Mucosa of gallbladder (tissue), 1 donor: ENCODE data around the gene LST1. TPM values are rescaled to one million over a fixed set of nuclear protein-coding genes. Genes with fewer than 3 reads are reported as not detected.
A peak's percentile ranks its signal among the peaks of the same experiment; 100 is the strongest.

ENCODE experiments used
- DNase-seq: peaks from one replicate; pipeline ENCODE4 v3.0.0-alpha.2; 2020; ENCODE audit warnings: low spot score
- total RNA-seq: library from RNA; stranded (reverse); gene quantifications from one replicate; pipeline ENCODE4 v1.2.1, GENCODE V29; 2021
- donor health status: DM: no; HTN: no; CAD: no.

Gene LST1
- total RNA-seq, 1 donor from 2014 or later = 18.4 TPM

- peak; percentile 37 for DNase-seq
Observed at GRCh38 chr6:31559958-31560696, 25.9 kb upstream of the LST1 start.

GRCh38 chr6:31560697-31561058, 25.4 kb upstream of the LST1 start:
- no peak for DNase-seq

DNA sequence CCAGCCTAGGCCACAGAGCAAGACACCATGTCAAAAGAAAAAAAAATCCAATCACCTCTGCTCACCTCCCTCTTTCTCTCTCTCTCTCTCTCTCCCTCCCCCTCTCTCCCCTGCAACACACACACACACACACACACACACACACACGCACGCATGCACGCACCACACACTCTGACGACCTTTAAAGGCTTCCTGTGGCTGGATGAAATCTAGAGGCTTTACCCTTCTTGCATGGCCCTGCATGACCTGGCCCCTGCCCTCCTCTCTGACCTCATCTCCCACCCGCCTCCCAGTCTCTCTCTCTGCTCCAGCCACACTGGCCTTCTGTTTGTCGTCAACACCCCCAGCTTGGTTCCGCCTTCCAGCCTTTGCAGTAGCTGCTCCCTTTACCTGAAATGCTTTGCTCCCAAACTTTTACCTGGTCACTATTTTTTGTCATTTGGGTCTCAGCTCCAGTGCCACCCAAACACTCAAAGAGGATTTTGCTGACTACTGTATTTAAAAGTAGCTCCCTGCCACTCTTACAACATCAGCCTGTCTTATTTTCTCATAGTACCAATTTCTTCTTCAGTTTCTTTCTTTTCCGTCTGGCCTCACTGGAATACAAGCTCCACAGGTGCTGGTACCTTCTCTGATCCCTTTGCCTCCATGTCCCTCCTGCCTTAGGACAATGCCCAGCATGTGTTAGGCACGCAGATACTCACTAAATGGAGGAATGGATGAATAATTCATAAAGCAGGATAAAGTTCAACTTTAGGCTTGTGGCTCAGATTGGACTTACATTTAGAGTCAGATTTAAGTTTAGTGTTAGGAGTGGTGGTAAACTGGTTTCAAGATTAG, 18.3 kb upstream of the LST1 start:
- DNase-seq = no peak

DNA sequence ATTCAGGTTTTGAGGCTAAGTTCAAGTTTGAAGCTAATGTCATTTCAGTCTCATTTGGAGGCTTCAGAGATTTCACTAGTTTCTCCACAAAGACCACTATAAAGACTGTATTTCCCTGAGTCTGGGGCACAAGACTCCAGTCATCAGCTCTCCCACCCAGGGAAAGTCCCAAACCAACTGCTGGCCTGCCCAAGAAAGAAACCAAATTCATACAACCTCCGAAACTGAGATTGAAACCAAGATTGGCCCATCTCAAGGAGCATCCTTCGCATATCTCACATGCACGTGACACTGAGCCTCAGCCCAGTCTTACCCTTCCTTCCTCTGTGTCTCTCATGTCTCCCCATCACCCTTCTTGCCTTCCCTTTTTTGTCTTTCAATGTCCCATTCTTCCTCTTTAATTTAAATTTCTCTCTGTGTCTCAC, 17.5 kb upstream of the LST1 start:
- DNase-seq = no peak

DNA sequence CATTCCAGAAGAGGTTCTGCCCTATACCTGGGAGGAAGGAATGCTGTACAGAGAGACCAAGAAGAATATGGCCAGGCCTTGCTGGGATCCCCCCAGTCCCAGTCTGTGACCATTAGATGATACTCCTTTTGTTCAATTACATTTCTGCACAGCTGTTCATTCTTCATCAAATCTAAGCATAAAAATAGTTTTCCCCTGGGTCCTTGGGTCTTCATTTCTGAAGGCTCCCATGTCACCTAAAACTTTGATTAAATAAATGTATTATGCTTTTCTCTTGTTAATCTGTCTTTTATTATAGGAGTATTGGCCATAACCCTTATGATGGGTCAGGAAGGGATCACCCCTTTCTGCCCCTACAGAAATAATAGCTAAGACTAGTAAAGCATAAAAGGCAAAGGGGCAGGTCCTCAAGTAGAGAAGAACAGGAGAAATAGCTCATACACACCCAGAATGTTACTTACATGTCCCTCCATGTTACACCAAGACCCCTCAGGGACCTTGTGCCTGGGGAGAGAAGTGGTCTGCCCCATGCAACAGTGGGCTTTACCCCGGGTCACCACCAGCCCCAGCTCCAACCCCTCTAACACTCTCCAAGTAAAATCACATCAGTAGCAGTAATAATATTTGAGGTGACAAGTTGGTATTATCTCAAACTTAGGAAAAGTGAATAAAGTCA, 16.1 kb upstream of the LST1 start:
- DNase-seq = no peak

- no peak for DNase-seq
Observed at GRCh38 chr6:31572041-31572911, 13.8 kb upstream of the LST1 start, which contains the start of gene LTA. Gene LTA (plus strand): TSS chr6:31572289. CDS start chr6:31572743, 454 bp downstream.

DNA sequence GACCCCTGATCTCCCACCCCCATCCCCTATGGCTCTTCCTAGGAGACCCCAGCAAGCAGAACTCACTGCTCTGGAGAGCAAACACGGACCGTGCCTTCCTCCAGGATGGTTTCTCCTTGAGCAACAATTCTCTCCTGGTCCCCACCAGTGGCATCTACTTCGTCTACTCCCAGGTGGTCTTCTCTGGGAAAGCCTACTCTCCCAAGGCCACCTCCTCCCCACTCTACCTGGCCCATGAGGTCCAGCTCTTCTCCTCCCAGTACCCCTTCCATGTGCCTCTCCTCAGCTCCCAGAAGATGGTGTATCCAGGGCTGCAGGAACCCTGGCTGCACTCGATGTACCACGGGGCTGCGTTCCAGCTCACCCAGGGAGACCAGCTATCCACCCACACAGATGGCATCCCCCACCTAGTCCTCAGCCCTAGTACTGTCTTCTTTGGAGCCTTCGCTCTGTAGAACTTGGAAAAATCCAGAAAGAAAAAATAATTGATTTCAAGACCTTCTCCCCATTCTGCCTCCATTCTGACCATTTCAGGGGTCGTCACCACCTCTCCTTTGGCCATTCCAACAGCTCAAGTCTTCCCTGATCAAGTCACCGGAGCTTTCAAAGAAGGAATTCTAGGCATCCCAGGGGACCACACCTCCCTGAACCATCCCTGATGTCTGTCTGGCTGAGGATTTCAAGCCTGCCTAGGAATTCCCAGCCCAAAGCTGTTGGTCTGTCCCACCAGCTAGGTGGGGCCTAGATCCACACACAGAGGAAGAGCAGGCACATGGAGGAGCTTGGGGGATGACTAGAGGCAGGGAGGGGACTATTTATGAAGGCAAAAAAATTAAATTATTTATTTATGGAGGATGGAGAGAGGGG, 12.6 kb upstream of the LST1 start:
- DNase-seq = no peak

GRCh38 chr6:31574106-31575061, 11.7 kb upstream of the LST1 start:
- DNase-seq = no peak

DNA sequence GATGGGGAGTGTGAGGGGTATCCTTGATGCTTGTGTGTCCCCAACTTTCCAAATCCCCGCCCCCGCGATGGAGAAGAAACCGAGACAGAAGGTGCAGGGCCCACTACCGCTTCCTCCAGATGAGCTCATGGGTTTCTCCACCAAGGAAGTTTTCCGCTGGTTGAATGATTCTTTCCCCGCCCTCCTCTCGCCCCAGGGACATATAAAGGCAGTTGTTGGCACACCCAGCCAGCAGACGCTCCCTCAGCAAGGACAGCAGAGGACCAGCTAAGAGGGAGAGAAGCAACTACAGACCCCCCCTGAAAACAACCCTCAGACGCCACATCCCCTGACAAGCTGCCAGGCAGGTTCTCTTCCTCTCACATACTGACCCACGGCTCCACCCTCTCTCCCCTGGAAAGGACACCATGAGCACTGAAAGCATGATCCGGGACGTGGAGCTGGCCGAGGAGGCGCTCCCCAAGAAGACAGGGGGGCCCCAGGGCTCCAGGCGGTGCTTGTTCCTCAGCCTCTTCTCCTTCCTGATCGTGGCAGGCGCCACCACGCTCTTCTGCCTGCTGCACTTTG, 10.7 kb upstream of the LST1 start, which contains the start of gene TNF:
Gene TNF (plus strand): TSS at position 231 of the 567 bp plus-strand sequence. CDS start 177 bp downstream, at position 408.
- peak; percentile 30 for DNase-seq

DNA sequence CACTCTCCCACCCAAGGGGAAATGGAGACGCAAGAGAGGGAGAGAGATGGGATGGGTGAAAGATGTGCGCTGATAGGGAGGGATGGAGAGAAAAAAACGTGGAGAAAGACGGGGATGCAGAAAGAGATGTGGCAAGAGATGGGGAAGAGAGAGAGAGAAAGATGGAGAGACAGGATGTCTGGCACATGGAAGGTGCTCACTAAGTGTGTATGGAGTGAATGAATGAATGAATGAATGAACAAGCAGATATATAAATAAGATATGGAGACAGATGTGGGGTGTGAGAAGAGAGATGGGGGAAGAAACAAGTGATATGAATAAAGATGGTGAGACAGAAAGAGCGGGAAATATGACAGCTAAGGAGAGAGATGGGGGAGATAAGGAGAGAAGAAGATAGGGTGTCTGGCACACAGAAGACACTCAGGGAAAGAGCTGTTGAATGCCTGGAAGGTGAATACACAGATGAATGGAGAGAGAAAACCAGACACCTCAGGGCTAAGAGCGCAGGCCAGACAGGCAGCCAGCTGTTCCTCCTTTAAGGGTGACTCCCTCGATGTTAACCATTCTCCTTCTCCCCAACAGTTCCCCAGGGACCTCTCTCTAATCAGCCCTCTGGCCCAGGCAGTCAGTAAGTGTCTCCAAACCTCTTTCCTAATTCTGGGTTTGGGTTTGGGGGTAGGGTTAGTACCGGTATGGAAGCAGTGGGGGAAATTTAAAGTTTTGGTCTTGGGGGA, 10.0 kb upstream of the LST1 start:
- no peak for DNase-seq

- no peak for DNase-seq
Observed at GRCh38 chr6:31576897-31577578, 9.0 kb upstream of the LST1 start.

DNA sequence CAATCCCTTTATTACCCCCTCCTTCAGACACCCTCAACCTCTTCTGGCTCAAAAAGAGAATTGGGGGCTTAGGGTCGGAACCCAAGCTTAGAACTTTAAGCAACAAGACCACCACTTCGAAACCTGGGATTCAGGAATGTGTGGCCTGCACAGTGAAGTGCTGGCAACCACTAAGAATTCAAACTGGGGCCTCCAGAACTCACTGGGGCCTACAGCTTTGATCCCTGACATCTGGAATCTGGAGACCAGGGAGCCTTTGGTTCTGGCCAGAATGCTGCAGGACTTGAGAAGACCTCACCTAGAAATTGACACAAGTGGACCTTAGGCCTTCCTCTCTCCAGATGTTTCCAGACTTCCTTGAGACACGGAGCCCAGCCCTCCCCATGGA, 8.5 kb upstream of the LST1 start:
- DNase-seq = no peak

GRCh38 chr6:31578184-31579118, 7.6 kb upstream of the LST1 start:
- no peak for DNase-seq

- DNase-seq = no peak
Observed at GRCh38 chr6:31579119-31579505, 7.0 kb upstream of the LST1 start.

DNA sequence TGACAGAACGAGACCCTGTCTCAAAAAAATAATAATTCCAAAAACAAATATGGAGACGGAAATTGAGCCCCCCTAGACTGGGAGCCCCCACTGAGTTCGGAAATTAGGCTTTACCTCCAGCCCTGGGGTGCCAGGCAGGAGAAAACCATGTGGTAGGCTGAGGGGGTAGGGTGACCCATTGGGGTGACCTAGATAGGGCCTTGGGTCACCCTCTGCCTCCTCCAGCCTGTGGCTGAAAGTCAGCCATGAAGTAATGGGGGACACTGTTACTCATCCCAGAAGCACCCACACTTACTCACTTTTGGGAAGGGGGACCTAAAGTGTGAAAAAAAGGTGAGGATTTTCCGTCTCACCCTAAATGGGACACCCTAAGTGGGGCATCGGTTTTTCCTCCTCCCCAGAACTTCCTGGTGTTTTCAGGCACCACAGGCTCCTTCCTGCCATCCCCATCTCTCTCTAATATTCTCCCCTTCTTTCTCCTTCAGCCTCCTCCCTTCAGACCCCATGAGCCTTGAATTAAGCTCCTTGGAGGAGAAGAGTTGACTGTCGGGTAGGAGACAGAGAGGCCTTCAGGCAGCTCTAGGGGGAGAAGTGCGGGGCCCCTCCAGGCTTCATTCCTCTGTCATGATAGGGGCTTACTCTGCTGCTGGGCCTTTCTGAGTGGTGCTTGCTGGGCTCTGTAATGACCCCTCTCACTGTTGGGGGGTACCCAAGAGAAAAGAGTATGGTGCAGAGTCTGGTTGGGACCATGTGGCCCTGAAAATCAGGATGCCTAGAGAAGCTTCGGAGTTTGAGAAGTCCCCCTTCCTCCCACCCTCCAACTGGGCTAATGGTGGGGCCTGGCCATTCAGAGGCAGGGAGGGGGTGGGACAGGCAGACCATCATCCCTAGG, 6.3 kb upstream of the LST1 start:
- no peak for DNase-seq

DNA sequence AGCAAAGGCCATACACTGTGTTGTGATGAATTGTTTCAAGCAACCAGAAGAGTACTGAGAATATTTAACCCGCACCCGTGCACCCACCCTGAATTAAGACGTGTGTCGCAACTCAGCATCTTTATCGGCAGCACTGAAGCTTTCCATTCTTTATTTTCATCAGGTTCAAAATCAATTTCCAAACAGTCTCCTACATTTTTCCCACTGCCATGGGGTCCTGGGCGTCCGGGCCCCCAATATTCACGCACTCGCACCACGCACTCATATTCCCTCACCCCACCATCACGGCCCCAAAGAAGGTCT, 5.7 kb upstream of the LST1 start:
- no peak for DNase-seq
